HCT116 (cell line): Measurements from ENCODE around the gene KCNMB1. TPM values are rescaled to one million over a fixed set of nuclear protein-coding genes. Genes with fewer than 3 reads are reported as not detected.

ENCODE experiments used
- ATAC-seq: fragments of 200-7000 bp; cut with Tn5 transposase; 2 replicates; pipeline ENCODE4 v1.9.1; 2020; ENCODE audit warnings: mild to moderate bottlenecking, moderate library complexity
- BruUV-seq: library from RNA; stranded (reverse); fragments of 400-500 nt; replicated peaks from 2 replicates; lab custom pipeline; 2021; lab: Mats Ljungman, UMichigan
- CTCF ChIA-PET: fragments of 300-600 bp; sonication (Branson Sonifier 250); formaldehyde crosslinking; loops from one replicate; lab custom pipeline; 2021; ENCODE audit warnings: antibody characterized with exemption; lab: Charles Lee
- POLR2A ChIA-PET: fragments of 300-600, 350-600 bp; sonication (Branson Sonifier 250); formaldehyde crosslinking; loops from one replicate; lab custom pipeline; 2021; ENCODE audit warnings: antibody characterized with exemption; lab: Charles Lee
- RAD21 ChIA-PET, 2 experiments: fragments of 300-600 bp; sonication (Branson Sonifier 250); formaldehyde crosslinking; loops; one replicate each; lab custom pipeline; 2023; ENCODE audit warnings: low total read pairs in 2 of 2; ENCODE audit not compliant: uncharacterized antibody in 2 of 2, unreplicated experiment in 2 of 2, low non-redundant PET in 1 of 2; lab: Charles Lee
- DNase-seq: peaks from one replicate; pipeline ENCODE4 v3.0.0-alpha.2; 2010; ENCODE audit warnings: low read depth, low spot score
- H2AFZ ChIP-seq: fragments of 200-600 bp; shearing (Covaris generic), sonication (generic); 2 replicates; pipeline ENCODE4 v1.6.1; 2017; ENCODE audit warnings: low read depth, mixed run types, mixed read lengths, antibody characterized with exemption, low read length; ENCODE audit not compliant: poor library complexity, severe bottlenecking
- H3K27ac ChIP-seq: 2 replicates; pipeline ENCODE4 v1.5.1; 2012; ENCODE audit warnings: low read depth, low read length
- H3K27me3 ChIP-seq: fragments of 200-600 bp; sonication (generic); 2 replicates; pipeline ENCODE4 v1.6.1; 2016; ENCODE audit warnings: mixed run types, low read length, mixed read lengths; ENCODE audit not compliant: insufficient read depth
- H3K36me3 ChIP-seq, 2 experiments: fragments of 200-500 bp in 1 of 2; fragments of 200-600 bp in 1 of 2; sonication (Bioruptor generic) in 1 of 2; sonication (generic) in 1 of 2; 2 replicates each; pipeline versions ENCODE4 v1.5.1 to v1.6.1; 2014 to 2016; ENCODE audit warnings: low read length in 2 of 2, inconsistent platforms in 1 of 2, mixed read lengths in 1 of 2, mixed run types in 1 of 2; ENCODE audit not compliant: insufficient read depth in 2 of 2, control insufficient read depth in 1 of 2
- H3K4me1 ChIP-seq, 2 experiments: fragments of 200-600 bp in 1 of 2; sonication (generic) in 1 of 2; 2 replicates each; pipeline versions ENCODE4 v1.5.1 to v1.6.1; 2012 to 2017; ENCODE audit warnings: low read length in 2 of 2, inconsistent platforms in 1 of 2, mild to moderate bottlenecking in 1 of 2, mixed read lengths in 1 of 2, mixed run types in 1 of 2, moderate library complexity in 1 of 2; ENCODE audit not compliant: insufficient read depth in 2 of 2, control insufficient read depth in 1 of 2
- H3K4me2 ChIP-seq: fragments of 200-600 bp; sonication (generic); 2 replicates; pipeline ENCODE4 v1.6.1; 2017; ENCODE audit warnings: mixed run types, low read length, mixed read lengths
- H3K4me3 ChIP-seq, 2 experiments: fragments of 200-600 bp in 1 of 2; sonication (generic) in 1 of 2; replicated peaks in 1 of 2; 2 replicates each; pipeline ENCODE4 v1.5.1; 2011 to 2016; ENCODE audit warnings: low read length in 2 of 2, control low read depth in 1 of 2, low read depth in 1 of 2, mild to moderate bottlenecking in 1 of 2, mixed read lengths in 1 of 2, mixed run types in 1 of 2
- H3K79me2 ChIP-seq: fragments of 200-600 bp; sonication (generic); 2 replicates; pipeline ENCODE4 v1.6.1; 2017; ENCODE audit warnings: mild to moderate bottlenecking, mixed run types, low read length, moderate library complexity, mixed read lengths; ENCODE audit not compliant: insufficient read depth
- H3K9ac ChIP-seq: fragments of 200-600 bp; sonication (generic); 2 replicates; pipeline ENCODE4 v1.6.1; 2016; ENCODE audit warnings: low read length, mixed read lengths
- H3K9me2 ChIP-seq: fragments of 200-600 bp; sonication (generic), shearing (Covaris generic); 2 replicates; pipeline ENCODE4 v1.6.1; 2017; ENCODE audit warnings: mixed run types, mild to moderate bottlenecking, moderate library complexity; ENCODE audit not compliant: insufficient read depth
- H3K9me3 ChIP-seq, 2 experiments: fragments of 200-500 bp in 1 of 2; fragments of 200-600 bp in 1 of 2; sonication (Bioruptor generic) in 1 of 2; sonication (generic) in 1 of 2; 2 replicates each; pipeline ENCODE4 v1.6.1; 2014 to 2017; ENCODE audit warnings: low read length in 2 of 2, mixed read lengths in 2 of 2, inconsistent platforms in 1 of 2, low read depth in 1 of 2, mild to moderate bottlenecking in 1 of 2, mixed run types in 1 of 2, moderate library complexity in 1 of 2; ENCODE audit not compliant: control insufficient read depth in 1 of 2, insufficient read depth in 1 of 2
- H4K20me1 ChIP-seq: fragments of 200-600 bp; sonication (generic), shearing (Covaris generic); 2 replicates; pipeline ENCODE4 v1.6.1; 2017; ENCODE audit warnings: mixed run types, mild to moderate bottlenecking, moderate library complexity; ENCODE audit not compliant: insufficient read depth
- CBX3 ChIP-seq: IDR thresholded peaks from 2 replicates; pipeline ENCODE4 v1.6.1; 2012; ENCODE audit warnings: low read depth
- CEBPB ChIP-seq: IDR thresholded peaks from 2 replicates; pipeline ENCODE4 v1.6.1; 2012; ENCODE audit warnings: low read depth
- CTCF ChIP-seq, 3 experiments: fragments of 200-600 bp in 1 of 3; sonication (generic) in 1 of 3; IDR thresholded peaks in 2 of 3; conservative IDR thresholded peaks in 1 of 3; 2 replicates each; pipeline ENCODE4 v1.5.1; 2012 to 2017; ENCODE audit warnings: low read depth in 2 of 3, low read length in 2 of 3, antibody characterized with exemption in 1 of 3, borderline replicate concordance in 1 of 3, control low read depth in 1 of 3, mild to moderate bottlenecking in 1 of 3, mixed read lengths in 1 of 3, mixed run types in 1 of 3, moderate library complexity in 1 of 3; ENCODE audit not compliant: insufficient read depth in 1 of 3
- EGR1 ChIP-seq: IDR thresholded peaks from 2 replicates; pipeline ENCODE4 v1.6.1; 2012; ENCODE audit warnings: low read depth
- ELF1 ChIP-seq: IDR thresholded peaks from 2 replicates; pipeline ENCODE4 v1.6.1; 2012; ENCODE audit warnings: low read depth, borderline replicate concordance
- EZH2 ChIP-seq: fragments of 200-600 bp; sonication (generic); IDR thresholded peaks from 2 replicates; pipeline ENCODE4 v1.6.1; 2017; ENCODE audit warnings: antibody characterized with exemption, mixed run types
- EZH2phosphoT487 ChIP-seq: fragments of 200-600 bp; IDR thresholded peaks from 2 replicates; pipeline ENCODE4 v1.6.1; 2018; ENCODE audit warnings: antibody characterized with exemption, borderline replicate concordance
- FOSL1 ChIP-seq: IDR thresholded peaks from 2 replicates; pipeline ENCODE4 v1.6.1; 2012; ENCODE audit warnings: low read depth
- JUND ChIP-seq: IDR thresholded peaks from 2 replicates; pipeline ENCODE4 v1.6.1; 2012
- MAX ChIP-seq: IDR thresholded peaks from 2 replicates; pipeline ENCODE4 v1.6.1; 2012
- POLR2A ChIP-seq: IDR thresholded peaks from 2 replicates; pipeline ENCODE4 v1.7.0; 2011; ENCODE audit warnings: borderline replicate concordance; ENCODE audit not compliant: insufficient read depth, insufficient read length; ENCODE audit errors: extremely low read depth
- POLR2AphosphoS5 ChIP-seq: IDR thresholded peaks from 2 replicates; pipeline ENCODE4 v1.6.1; 2011; ENCODE audit warnings: mild to moderate bottlenecking, low read depth, low read length, moderate library complexity
- RAD21 ChIP-seq: IDR thresholded peaks from 2 replicates; pipeline ENCODE4 v1.6.1; 2012; ENCODE audit warnings: low read depth, mild to moderate bottlenecking
- REST ChIP-seq: IDR thresholded peaks from 2 replicates; pipeline ENCODE4 v1.6.1; 2012; ENCODE audit warnings: low read depth
- SIN3A ChIP-seq: IDR thresholded peaks from 2 replicates; pipeline ENCODE4 v1.6.1; 2012; ENCODE audit warnings: low read depth
- SP1 ChIP-seq: IDR thresholded peaks from 2 replicates; pipeline ENCODE4 v1.6.1; 2012; ENCODE audit warnings: low read depth
- TCF7L2 ChIP-seq: IDR thresholded peaks from 2 replicates; pipeline ENCODE4 v1.7.0; 2011; ENCODE audit warnings: borderline replicate concordance, inconsistent platforms; ENCODE audit not compliant: insufficient read depth, insufficient read length; ENCODE audit errors: extremely low read depth
- ZBTB33 ChIP-seq: IDR thresholded peaks from 2 replicates; pipeline ENCODE4 v1.6.1; 2011; ENCODE audit warnings: mild to moderate bottlenecking, low read length, moderate library complexity; ENCODE audit not compliant: insufficient replicate concordance; ENCODE audit errors: extremely low read depth
- ZFX ChIP-seq: fragments of 450-650 bp; IDR thresholded peaks from 2 replicates; pipeline ENCODE4 v1.6.1; 2017
- ZNF274 ChIP-seq: fragments of 200-500 bp; sonication (Bioruptor generic); IDR thresholded peaks from 2 replicates; pipeline ENCODE4 v1.6.1; 2014; ENCODE audit warnings: mild to moderate bottlenecking, low read depth, low read length, inconsistent platforms
- intact Hi-C: fragments of 100-400 bp; cut with micrococcal nuclease; formaldehyde crosslinking; loops from 2 replicates; pipeline ENCODE4 v1.10.0; 2022
- total RNA-seq: library from RNA; stranded (reverse); gene quantifications from one replicate; pipeline ENCODE4 v1.2.1, GENCODE V29; 2021; ENCODE audit not compliant: unreplicated experiment

Gene KCNMB1
- total RNA-seq, 1 experiment from 2014 or later: not detected

GRCh38 chr5:170327168-170327567 lies 62.0 kb downstream of the KCNMB1 start:
- ATAC-seq (no peak), DNase-seq (no peak)
- BruUV-seq: no TSS peak
- ChIA-PET POLR2A (no interaction called here), CTCF (interaction anchor here (1.3 kb wide), 1 partner anchor 12 kb away, joined by 3 read pairs; no protein-coding TSS in a partner anchor), RAD21 (no interaction called here)
- intact Hi-C loops: no loop called here
- Histone ChIP-seq H3K27me3 (peaks cover 41% of the 10 kb centered on the region), H3K9me3 (no peaks in the 10 kb centered on the region), H3K27ac (no peak overlapping the region), H3K79me2 (no peaks in the 10 kb centered on the region), H3K36me3 (no peaks in the 10 kb centered on the region), H3K9me2 (no peaks in the 10 kb centered on the region), H3K4me3 (no peak overlapping the region), H3K4me2 (no peak overlapping the region), H3K9ac (no peak overlapping the region), H2AFZ (no peak overlapping the region), H3K4me1 (peaks cover 3 to 13% of the 10 kb centered on the region in 2 experiments; a peak in 3 of 4 replicates), H4K20me1 (no peaks in the 10 kb centered on the region)
- TF ChIP-seq POLR2AphosphoS5 (no peak), FOSL1 (no peak), ZNF274 (no peak), SP1 (no peak), REST (no peak), CTCF (IDR thresholded peaks at IDR 0.05 in 2 of 3, conservative IDR thresholded peaks at IDR 0.05 in 1 of 3; ENCODE audit: borderline replicate concordance in 1 of 3, insufficient read depth in 1 of 3, low read depth in 2 of 3, low read length in 2 of 3) (no peak), EGR1 (no peak), ELF1 (no peak), TCF7L2 (no peak), MAX (no peak), RAD21 (no peak), POLR2A (no peak), EZH2phosphoT487 (no peak), CEBPB (no peak), EZH2 (no peak), JUND (no peak), ZBTB33 (no peak), CBX3 (no peak), ZFX (no peak), SIN3A (no peak)
